Measurements from ENCODE around the gene HS3ST2. TPM values are rescaled to one million over a fixed set of nuclear protein-coding genes. Genes with fewer than 3 reads are reported as not detected.

HS3ST2 gene
- total RNA-seq (2021) (0.32 to 0.61 TPM (median 0.37 TPM) in 3 replicates), Bru-seq, nascent RNA (percentile 19 among the genes with signal in this experiment)
- long read RNA-seq, experiment 1, partial matches to known transcripts: 0 of 2 reads
- long read RNA-seq, experiment 1, other reads (novel, unspliced or antisense): 1 of 2 reads
- long read RNA-seq, experiment 2: 0 reads
- long read RNA-seq, experiment 3: 0 reads

DNA sequence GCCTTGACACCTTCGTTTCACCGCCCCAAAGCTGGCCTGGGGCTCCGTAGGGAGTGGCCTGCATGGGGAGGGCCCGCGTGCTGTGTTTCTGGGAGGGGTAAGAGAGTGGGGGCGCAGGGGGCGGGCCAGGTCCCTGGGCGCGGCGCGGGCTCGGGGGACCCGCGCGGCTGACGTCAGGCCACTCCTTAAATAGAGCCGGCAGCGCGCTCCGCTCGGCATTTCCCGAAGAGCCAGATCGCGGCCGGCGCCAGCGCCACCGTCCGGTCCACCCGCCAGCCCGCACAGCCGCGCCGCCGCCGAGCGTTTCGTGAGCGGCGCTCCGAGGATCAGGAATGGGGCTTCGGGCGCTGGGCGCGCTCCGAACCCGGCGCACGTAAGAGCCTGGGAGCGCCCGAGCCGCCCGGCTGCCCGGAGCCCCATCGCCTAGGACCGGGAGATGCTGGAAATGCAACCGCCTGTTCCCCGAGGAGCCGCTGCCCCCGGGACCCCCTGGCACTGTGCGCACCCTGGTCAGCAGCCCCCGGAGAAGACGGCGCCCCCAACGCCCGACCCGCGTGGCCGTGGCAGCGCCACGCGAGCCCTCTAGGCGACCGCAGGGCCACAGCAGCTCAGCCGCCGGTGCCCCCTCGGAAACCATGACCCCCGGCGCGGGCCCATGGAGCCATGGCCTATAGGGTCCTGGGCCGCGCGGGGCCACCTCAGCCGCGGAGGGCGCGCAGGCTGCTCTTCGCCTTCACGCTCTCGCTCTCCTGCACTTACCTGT lies at the start of gene HS3ST2:
Gene HS3ST2 (plus strand): TSS at position 215 of the 763 bp plus-strand sequence. CDS start 449 bp downstream, at position 664.
- DNase-seq (ENCODE audit: low spot score) (peak; percentile 65), ATAC-seq (peak; percentile 61)
- TF ChIP-seq, protein P1, sequence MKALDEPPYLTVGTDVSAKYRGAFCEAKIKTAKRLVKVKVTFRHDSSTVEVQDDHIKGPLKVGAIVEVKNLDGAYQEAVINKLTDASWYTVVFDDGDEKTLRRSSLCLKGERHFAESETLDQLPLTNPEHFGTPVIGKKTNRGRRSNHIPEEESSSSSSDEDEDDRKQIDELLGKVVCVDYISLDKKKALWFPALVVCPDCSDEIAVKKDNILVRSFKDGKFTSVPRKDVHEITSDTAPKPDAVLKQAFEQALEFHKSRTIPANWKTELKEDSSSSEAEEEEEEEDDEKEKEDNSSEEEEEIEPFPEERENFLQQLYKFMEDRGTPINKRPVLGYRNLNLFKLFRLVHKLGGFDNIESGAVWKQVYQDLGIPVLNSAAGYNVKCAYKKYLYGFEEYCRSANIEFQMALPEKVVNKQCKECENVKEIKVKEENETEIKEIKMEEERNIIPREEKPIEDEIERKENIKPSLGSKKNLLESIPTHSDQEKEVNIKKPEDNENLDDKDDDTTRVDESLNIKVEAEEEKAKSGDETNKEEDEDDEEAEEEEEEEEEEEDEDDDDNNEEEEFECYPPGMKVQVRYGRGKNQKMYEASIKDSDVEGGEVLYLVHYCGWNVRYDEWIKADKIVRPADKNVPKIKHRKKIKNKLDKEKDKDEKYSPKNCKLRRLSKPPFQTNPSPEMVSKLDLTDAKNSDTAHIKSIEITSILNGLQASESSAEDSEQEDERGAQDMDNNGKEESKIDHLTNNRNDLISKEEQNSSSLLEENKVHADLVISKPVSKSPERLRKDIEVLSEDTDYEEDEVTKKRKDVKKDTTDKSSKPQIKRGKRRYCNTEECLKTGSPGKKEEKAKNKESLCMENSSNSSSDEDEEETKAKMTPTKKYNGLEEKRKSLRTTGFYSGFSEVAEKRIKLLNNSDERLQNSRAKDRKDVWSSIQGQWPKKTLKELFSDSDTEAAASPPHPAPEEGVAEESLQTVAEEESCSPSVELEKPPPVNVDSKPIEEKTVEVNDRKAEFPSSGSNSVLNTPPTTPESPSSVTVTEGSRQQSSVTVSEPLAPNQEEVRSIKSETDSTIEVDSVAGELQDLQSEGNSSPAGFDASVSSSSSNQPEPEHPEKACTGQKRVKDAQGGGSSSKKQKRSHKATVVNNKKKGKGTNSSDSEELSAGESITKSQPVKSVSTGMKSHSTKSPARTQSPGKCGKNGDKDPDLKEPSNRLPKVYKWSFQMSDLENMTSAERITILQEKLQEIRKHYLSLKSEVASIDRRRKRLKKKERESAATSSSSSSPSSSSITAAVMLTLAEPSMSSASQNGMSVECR (CRISPR knock-in tag; IDR thresholded peaks at IDR 0.05; ENCODE audit: borderline replicate concordance): no peak
- TF ChIP-seq ZNF138 (CRISPR knock-in tag; conservative IDR thresholded peaks at IDR 0.05): no peak
- 0 out of 2 replicates have a peak, but pooled peaks have one; percentile 20 for TF ChIP-seq ESRRA (CRISPR knock-in tag; IDR thresholded peaks at IDR 0.05; ENCODE audit: borderline replicate concordance)
- Mint-ChIP-seq H3K27me3 (ENCODE audit: low read depth) (peaks cover 65% of the 10 kb centered on the region), H3K36me3 (no peaks in the 10 kb centered on the region), H3K4me1 (peaks cover 9% of the 10 kb centered on the region), H3K27ac (no peak within 1 kb of the TSS), H3K4me3 (peak within 1 kb of the TSS; percentile 82), H3K9me3 (no peaks in the 10 kb centered on the region)
- POLR2A ChIA-PET: interaction anchor here (0.5 kb wide), 1 partner anchor 182 kb away, joined by 3 read pairs; no protein-coding TSS in a partner anchor
- CTCF ChIA-PET: interaction anchor here (0.5 to 3.2 kb wide), 4 partner anchors 85 to 622 kb away, joined by 3 to 11 read pairs (median 6); no protein-coding TSS in a partner anchor

DNA sequence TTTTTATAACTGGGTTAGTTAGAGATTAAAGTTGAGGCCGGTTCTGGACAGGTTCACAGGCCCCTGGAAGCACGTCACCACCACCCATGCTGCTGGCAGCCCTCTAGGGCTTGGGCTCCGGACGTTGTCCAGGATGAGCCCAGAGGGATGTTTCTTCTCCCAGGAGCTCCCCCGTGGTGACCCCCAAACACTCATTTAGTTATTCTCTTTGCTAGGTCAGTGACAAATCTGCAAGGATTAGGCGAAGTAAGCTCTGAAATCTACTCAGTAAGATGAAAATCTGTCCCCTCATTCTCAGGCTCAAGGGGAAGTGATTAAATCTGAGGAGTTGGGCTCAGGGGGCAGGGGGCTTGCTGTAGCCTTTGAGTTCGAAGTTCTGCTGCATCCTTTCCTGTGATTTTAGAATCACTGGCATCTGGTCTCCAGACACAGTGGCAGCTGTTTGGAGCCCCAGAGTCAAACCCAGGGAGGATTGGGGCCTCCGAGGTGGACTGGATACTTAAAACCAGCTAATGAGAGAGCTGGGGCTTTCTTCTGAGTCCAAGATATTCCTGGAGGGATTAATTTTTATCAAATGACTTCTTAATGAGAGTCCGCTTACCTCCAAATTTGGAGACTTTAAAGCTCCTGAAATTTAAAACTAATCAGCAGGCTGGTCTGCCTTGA lies 49.2 kb upstream of the HS3ST2 start:
- no peak overlapping the region for H3K4me3 Mint-ChIP-seq
- POLR2A ChIA-PET: no interaction called here
- H3K9me3 Mint-ChIP-seq: peaks cover 3% of the 10 kb centered on the region; the same call in 1 of the 2 replicates
- H3K36me3 Mint-ChIP-seq: no peaks in the 10 kb centered on the region
- CTCF ChIA-PET: interaction anchor here (0.6 to 1.1 kb wide), 3 partner anchors 18 to 135 kb away, joined by 3 to 4 read pairs (median 3); no protein-coding TSS in a partner anchor
- TF ChIP-seq TP53 (CRISPR knock-in tag; IDR thresholded peaks at IDR 0.05) (no peak), KAT7 (CRISPR knock-in tag; IDR thresholded peaks at IDR 0.05; ENCODE audit: borderline replicate concordance) (no peak)
- TF ChIP-seq, protein P2, sequence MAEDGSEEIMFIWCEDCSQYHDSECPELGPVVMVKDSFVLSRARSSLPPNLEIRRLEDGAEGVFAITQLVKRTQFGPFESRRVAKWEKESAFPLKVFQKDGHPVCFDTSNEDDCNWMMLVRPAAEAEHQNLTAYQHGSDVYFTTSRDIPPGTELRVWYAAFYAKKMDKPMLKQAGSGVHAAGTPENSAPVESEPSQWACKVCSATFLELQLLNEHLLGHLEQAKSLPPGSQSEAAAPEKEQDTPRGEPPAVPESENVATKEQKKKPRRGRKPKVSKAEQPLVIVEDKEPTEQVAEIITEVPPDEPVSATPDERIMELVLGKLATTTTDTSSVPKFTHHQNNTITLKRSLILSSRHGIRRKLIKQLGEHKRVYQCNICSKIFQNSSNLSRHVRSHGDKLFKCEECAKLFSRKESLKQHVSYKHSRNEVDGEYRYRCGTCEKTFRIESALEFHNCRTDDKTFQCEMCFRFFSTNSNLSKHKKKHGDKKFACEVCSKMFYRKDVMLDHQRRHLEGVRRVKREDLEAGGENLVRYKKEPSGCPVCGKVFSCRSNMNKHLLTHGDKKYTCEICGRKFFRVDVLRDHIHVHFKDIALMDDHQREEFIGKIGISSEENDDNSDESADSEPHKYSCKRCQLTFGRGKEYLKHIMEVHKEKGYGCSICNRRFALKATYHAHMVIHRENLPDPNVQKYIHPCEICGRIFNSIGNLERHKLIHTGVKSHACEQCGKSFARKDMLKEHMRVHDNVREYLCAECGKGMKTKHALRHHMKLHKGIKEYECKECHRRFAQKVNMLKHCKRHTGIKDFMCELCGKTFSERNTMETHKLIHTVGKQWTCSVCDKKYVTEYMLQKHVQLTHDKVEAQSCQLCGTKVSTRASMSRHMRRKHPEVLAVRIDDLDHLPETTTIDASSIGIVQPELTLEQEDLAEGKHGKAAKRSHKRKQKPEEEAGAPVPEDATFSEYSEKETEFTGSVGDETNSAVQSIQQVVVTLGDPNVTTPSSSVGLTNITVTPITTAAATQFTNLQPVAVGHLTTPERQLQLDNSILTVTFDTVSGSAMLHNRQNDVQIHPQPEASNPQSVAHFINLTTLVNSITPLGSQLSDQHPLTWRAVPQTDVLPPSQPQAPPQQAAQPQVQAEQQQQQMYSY (CRISPR knock-in tag; IDR thresholded peaks at IDR 0.05): no peak
- no peak overlapping the region for H3K27ac Mint-ChIP-seq
- no peak for DNase-seq (ENCODE audit: low spot score)
- H3K27me3 Mint-ChIP-seq (ENCODE audit: low read depth): no peaks in the 10 kb centered on the region
- peak; percentile 52 for ATAC-seq
- peaks cover 24% of the 10 kb centered on the region for H3K4me1 Mint-ChIP-seq

DNA sequence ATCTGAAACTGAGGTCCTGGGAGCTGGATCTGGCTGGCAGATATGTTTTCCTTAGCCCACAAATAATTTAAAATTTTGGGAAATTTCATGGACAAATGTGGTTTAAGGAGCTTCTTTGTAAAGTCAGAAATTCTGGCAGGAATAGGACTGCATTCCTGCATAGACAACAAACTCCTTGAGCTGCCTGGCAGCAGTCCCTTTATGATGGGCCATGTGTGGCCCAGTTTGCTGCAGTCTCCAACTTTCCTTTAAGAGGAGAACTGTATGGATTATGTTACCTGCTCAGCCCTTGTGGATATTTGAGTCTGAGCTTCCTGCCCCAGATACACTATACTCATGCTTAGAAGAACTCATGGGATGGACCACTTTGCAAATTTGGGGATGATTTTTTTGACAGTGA lies 48.5 kb upstream of the HS3ST2 start:
- TF ChIP-seq FOXK1 (CRISPR knock-in tag; IDR thresholded peaks at IDR 0.05): no peak
- no peak for TF ChIP-seq ZNF121 (CRISPR knock-in tag; IDR thresholded peaks at IDR 0.05)
- no peak for TF ChIP-seq MXD4 (CRISPR knock-in tag; IDR thresholded peaks at IDR 0.05; ENCODE audit: borderline replicate concordance)
- no peak for TF ChIP-seq ZBTB21 (CRISPR knock-in tag; IDR thresholded peaks at IDR 0.05; ENCODE audit: borderline replicate concordance)
- no peak for TF ChIP-seq ZNF232 (CRISPR knock-in tag; IDR thresholded peaks at IDR 0.05)
- TF ChIP-seq IRF2 (CRISPR knock-in tag; IDR thresholded peaks at IDR 0.05; ENCODE audit: borderline replicate concordance, low read depth): no peak
- DNase-seq (ENCODE audit: low spot score) (no peak), ATAC-seq (peak; percentile 24; the same call in 1 of the 2 replicates)
- ChIA-PET CTCF (interaction anchor here (0.6 to 1.1 kb wide), 2 partner anchors 18 to 127 kb away, joined by 3 to 4 read pairs; no protein-coding TSS in a partner anchor), POLR2A (no interaction called here)
- H3K27ac Mint-ChIP-seq: no peak overlapping the region
- H3K4me1 Mint-ChIP-seq: peaks cover 24% of the 10 kb centered on the region
- H3K36me3 Mint-ChIP-seq: no peaks in the 10 kb centered on the region
- peaks cover 3% of the 10 kb centered on the region; the same call in 1 of the 2 replicates for H3K9me3 Mint-ChIP-seq
- no peaks in the 10 kb centered on the region for H3K27me3 Mint-ChIP-seq (ENCODE audit: low read depth)
- no peak overlapping the region for H3K4me3 Mint-ChIP-seq
